ENCODE measurements around the gene MOB3C.

The MOB3C gene

DNA sequence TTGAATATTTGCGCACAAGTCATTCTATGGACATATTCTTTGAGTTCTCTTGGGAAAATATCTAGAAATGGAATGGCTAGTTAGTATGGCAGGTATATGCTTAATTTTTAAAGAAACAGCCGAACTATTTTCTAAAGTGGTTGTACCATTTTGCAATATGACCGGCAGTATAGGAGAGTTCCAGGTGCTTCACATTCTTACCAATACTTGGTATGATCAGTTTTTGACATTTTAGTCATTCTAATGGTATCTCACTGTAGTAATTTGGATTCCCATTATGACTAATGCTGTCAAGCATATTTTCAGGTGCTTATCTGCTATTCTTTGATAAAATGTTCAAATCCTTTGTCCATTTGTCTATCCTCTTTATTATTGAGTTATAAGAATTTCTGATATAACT is 31.0 kb upstream of the MOB3C start:
- TF ChIP-seq ZNF274 (IDR thresholded peaks at IDR 0.05; ENCODE audit: low read depth, low read length) = no peak
- no peak overlapping the region for H3K4me3 ChIP-seq (ENCODE audit: low read length)

DNA sequence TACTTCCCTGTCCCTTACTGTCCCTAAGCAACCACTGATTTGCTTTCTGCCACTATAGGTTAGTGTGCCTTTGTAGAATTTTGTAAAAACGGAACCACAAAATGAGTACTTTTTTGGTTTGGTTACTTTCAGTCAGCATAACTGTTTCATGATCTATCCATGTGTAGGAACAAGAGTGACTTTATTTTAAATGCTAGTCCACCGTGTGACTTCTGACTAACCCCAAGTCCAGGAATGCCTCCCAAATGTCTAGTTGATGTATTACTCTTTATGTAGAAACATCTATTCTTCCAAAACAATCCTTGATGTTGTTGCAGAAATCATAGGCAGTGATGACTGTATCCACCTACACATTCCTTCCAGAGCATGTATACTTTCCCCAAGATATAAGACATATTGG is 30.2 kb upstream of the MOB3C start:
- no peak overlapping the region for H3K4me3 ChIP-seq (ENCODE audit: low read length)
- TF ChIP-seq ZNF274 (IDR thresholded peaks at IDR 0.05; ENCODE audit: low read depth, low read length) = no peak

DNA sequence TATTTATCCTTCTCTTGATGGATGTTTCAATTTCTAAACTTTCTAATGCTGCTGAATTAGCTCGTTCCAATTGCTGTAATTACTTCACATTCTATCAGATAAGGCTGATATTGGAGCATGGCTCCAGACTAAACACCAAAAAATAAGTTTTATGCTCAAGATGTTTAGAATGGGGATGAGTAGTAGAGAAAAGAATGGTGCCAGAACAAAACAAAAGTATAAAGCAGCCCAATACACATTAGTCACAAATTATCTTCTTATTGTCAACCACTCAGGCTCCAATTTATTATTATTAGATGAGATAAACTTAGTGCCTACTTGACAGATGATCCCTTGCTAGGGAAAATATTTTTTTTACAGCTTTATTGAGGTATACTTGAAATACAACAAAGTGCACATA is 29.7 kb upstream of the MOB3C start:
- no peak overlapping the region for H3K4me3 ChIP-seq (ENCODE audit: low read length)
- no peak for TF ChIP-seq ZNF274 (IDR thresholded peaks at IDR 0.05; ENCODE audit: low read depth, low read length)

DNA sequence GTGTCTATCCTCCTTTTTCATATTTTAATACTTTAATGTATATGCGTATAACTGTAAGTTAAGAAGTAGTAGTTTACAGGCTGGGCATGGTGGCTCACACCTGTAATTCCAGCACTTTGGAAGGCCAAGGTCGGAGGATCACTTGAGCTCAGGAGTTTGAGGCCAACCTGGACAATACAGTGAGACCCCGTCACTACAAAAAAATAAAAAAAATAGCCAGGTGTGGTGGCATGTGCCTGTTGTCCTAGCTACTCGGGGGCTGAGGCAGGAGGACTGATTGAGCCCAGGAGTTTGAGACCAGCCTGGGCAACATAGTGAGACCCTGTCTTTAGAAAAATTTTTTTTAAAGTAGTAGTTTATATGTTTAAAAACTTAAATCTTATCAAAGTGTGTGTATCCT is 29.2 kb upstream of the MOB3C start:
- no peak for TF ChIP-seq ZNF274 (IDR thresholded peaks at IDR 0.05; ENCODE audit: low read depth, low read length)
- no peak overlapping the region for H3K4me3 ChIP-seq (ENCODE audit: low read length)

DNA sequence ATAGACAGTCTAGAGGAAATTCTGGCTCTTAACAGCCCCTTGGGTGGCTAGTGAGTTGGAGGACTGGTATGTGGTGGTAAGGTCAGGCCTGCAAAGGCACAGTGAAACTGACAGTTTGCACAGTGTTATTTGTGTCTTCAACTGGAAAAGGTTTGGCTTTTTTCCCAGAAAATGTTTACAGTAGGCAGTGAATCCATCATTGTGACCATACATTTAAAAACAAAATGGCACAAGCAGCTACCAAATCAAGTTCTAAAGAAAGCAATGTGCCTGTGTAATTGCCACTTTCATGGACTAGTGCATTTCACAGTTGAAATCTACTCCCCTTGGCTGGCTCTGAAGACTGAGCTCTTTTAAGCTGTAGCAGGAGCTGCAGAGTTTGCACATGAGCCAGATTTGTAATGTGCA is 26.8 kb upstream of the MOB3C start:
- TF ChIP-seq ZNF274 (IDR thresholded peaks at IDR 0.05; ENCODE audit: low read depth, low read length) = no peak
- H3K4me3 ChIP-seq (ENCODE audit: low read length) = no peak overlapping the region

DNA sequence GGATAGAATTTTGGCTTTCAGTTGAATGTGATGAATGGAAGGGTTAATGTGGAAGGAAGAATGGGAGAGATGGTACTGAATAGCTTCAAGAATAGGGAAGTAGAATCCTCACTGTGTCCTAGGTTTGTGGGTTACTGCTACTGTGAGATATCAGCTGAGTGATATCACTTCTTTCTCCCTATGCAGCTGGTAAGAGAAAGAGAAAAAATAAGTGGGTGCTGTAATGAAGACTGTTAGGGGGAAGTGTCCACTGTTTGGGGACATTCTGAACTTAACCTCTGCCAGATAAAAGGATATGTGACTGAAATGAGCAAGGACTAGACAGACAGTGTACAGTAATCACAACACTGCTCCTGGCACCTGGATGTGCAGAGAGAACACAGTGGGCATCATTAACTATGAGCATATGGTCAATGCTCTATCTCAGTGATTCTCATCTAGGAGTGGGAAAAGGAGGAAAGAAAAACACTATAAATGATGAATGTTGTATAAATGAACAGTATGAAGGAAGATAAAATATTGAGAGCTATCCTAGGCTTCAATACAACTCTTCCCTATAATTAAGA is 25.6 kb upstream of the MOB3C start:
- no peak for TF ChIP-seq ZNF274 (IDR thresholded peaks at IDR 0.05; ENCODE audit: low read depth, low read length)

DNA sequence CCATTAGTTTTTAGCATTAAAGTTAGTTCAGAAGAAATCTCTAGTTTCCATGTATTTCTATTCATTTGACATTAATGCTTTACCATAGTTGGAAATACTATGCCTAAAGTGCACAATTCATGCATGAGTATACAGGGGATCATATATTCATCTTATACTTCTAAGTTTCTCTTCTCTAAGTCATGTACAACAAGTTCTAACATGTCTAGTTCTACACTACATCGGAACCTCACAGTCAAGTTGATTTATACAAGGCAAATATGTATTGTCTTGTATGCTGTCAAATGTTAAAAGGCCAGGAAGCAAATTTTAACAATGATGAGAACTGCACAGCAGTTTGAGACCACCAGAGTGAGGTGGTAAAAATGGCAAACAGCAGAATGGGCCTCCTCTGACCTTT is 22.9 kb upstream of the MOB3C start:
- TF ChIP-seq ZNF274 (IDR thresholded peaks at IDR 0.05; ENCODE audit: low read depth, low read length) = no peak
- H3K4me3 ChIP-seq (ENCODE audit: low read length) = no peak overlapping the region

More for the DNA sequence above, 25.6 kb upstream of the MOB3C start:
- H3K4me3 ChIP-seq (ENCODE audit: low read length) = no peak overlapping the region

DNA sequence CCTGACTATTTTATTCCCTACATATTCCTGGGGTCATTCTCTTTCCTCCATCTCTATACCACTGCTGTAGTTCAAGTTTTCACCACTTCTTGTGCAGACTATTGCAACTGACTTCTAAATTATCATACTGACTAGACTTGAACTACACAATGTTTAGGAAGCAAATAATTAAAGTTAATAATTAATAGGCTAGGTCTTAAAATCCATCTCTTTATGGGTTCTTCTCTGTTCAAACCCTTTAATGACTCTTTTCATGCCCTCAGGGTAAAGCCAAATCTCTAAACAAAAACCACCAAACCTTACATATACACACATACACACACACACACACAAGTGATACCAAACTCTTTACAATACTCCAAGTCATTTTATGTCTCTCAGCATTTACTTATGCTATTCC is 22.3 kb upstream of the MOB3C start:
- no peak overlapping the region for H3K4me3 ChIP-seq (ENCODE audit: low read length)
- no peak for TF ChIP-seq ZNF274 (IDR thresholded peaks at IDR 0.05; ENCODE audit: low read depth, low read length)

DNA sequence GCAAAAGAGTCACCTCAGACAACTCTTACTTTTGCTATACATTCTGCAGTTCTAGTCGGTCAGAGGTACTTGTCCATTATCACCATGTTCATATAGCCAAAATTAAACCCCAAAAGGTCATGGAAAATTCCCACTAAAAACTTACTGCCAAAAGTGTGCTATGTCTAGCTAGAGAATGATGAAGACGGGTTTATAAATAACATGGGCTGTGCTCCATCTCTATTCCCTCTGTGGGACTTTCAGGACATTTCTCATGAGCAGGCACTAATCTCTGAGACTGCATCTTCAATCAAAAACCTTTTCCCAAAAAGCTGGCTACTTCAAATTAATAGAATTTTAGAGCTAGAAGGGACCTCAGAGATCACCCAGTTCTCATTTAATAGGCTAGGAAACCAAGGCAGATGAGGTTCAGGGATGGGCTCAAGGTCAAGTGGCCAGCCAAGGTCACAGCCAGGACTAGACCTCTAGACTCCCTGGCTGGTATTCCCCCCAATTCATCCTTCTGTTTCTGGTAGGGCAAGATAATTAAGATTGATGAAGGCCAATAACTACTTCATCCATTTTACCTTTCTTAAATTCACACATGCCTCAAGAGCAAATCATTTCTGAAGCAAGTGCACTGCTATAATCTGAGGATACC is 21.0 kb upstream of the MOB3C start:
- no peak for TF ChIP-seq ZNF274 (IDR thresholded peaks at IDR 0.05; ENCODE audit: low read depth, low read length)

DNA sequence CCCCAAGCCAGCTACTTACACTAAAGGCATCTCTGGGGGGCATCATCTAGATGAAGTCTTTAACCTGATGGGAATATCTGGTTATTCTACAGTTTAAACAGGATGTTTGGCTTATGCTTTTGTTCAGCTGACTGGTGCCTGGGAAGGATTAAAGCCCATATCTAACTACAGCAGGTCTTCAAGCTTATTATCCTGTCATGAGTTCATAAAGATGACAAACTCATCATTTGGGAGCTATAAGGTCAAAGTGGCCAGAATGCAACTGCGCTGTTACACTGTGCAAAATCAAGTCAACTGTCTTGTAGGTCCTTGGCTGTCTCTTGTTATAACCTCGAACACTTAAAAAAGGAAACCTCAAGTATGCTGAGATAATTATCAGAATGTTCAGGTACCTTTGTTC is 18.6 kb upstream of the MOB3C start:
- H3K4me3 ChIP-seq (ENCODE audit: low read length) = no peak overlapping the region
- TF ChIP-seq ZNF274 (IDR thresholded peaks at IDR 0.05; ENCODE audit: low read depth, low read length) = no peak

More for the DNA sequence above, 21.0 kb upstream of the MOB3C start:
- H3K4me3 ChIP-seq (ENCODE audit: low read length) = no peak overlapping the region

DNA sequence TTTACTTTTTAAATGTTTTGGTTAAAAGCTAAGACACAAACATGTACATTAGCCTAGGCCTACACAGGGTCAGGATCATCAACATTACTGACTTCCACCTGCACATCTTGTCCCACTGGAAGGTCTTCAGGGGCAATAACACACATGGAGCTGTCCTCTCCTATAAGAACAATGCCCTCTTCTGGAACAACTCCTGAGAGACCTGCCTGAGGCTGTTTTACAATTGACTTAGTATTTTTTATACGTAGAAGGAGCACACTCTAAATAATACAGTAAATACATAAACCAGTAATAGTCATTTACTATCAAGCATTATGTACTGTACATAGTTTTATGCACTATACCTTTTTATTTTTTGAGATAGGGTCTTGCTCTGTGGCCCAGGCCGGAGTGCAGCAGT is 14.1 kb upstream of the MOB3C start:
- TF ChIP-seq ZNF274 (IDR thresholded peaks at IDR 0.05; ENCODE audit: low read depth, low read length) = no peak
- H3K4me3 ChIP-seq (ENCODE audit: low read length) = no peak overlapping the region

DNA sequence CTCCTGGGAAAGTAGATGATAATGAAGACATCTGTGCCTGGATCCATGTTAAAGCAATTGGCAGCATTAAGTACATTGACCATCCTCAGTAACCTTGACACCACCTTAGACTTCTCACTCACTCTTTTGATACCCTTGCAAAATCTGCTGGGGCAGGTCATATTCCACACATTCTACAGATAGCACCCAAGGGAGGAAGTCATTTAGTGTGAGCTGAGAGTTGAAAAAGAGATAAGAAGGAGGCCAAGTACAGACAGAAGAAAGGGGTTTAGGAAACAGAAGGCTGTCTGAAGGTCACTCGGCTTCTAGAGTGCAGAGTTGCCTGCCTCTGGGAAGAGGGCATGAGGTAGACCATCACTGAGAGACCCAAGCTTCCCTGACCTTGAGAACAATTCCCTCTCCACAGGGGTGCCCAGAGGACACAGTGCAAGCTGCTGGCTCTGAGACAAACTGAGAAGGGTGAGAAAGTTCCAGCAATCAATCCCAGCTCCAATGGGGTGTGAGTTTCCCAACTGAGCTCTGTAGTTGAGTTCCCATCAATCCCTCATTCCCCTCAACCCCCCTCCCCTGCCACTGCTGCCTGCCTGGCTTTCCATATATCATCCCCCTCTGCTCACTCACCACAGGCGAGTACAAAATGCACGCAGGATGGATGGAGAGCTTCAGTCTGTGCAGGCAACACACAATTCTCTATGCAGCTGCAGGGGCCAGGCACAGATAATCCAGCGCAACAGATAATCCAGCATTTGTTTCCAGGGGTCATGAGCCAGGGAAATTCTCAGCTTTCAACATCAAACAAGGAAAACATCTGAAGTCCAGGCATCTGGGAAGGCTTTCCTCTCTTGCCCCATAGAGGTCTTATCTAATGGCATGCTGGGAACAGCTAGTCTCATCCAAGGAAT is 7.4 kb upstream of the MOB3C start:
- no peak overlapping the region for H3K4me3 ChIP-seq (ENCODE audit: low read length)
- no peak for TF ChIP-seq ZNF274 (IDR thresholded peaks at IDR 0.05; ENCODE audit: low read depth, low read length)

DNA sequence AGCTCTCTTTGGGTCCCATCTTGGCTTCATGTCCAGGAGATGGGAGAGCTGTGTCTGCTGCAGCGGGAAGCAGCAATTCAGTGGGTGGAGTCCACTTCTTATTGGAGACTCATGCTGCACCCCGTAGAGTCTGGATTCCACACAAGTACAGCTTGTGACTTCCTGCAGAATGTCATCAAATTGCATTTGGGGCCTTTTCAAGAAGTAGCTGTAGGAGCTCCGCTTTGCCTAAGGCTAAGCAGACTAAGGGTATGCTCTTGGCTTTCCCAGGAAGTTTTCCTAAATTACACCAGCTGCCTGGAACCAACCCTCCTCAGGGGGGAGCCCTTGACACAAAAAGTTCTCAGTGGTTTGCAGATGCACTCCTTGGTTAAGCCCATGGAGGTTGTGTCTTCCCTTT is 5.7 kb upstream of the MOB3C start:
- no peak for TF ChIP-seq ZNF274 (IDR thresholded peaks at IDR 0.05; ENCODE audit: low read depth, low read length)
- H3K4me3 ChIP-seq (ENCODE audit: low read length) = no peak overlapping the region

DNA sequence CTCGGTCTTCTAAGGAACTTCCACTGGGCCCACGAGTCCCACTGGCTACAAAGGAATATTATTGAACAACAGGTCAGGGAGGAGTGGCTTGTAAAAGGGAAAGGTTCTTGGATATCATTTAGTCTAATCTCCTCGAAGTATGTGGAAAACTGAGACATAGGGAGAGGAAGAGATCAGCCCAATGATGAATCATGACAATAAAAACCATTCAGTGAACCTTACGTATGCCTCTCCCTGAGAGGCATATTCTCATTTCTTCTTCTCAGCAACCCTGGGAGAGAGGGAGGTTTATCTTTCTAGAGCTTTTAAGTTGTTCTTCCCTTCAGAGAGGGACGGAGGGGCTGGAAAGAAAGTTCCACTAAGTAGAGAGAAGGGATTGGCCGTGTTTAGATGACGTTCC is 5.3 kb upstream of the MOB3C start:
- no peak overlapping the region for H3K4me3 ChIP-seq (ENCODE audit: low read length)
- TF ChIP-seq ZNF274 (IDR thresholded peaks at IDR 0.05; ENCODE audit: low read depth, low read length) = no peak

DNA sequence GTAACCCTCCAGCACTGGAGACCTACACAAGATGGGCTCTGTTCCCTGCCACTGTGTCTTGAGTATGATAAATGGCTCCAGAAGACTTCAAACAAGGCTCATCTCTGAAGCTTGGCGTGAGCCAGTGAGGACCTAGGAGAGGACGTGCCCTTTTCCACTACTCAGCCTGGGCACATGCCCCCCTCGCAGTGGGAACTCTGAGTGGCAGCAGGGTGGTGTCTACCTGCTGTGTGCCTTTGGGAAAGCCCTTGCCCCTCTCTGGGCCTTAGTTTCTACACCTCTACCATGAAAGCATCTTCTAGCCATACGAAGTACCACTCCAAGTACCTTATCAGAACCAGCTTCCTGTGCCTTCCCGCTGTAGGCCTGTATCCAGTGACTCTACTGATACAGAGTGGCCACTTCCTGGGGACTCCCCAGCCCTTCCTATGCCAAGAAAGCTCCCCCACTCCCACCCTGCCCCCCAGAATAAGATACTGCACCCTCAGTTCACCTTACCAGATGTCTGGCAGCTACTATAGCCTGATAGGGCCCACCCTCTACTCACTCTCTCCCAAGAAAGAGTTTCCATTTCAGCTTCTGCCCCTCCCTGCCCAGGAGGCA is 3.1 kb upstream of the MOB3C start:
- no peak overlapping the region for H3K4me3 ChIP-seq (ENCODE audit: low read length)
- TF ChIP-seq ZNF274 (IDR thresholded peaks at IDR 0.05; ENCODE audit: low read depth, low read length) = no peak
